H1 (cell line): ENCODE data around the gene SEC16A. TPM values are rescaled to one million over a fixed set of nuclear protein-coding genes. Genes with fewer than 3 reads are reported as not detected.

Experiments used
- CTCF ChIA-PET: fragments of 300-600 bp; sonication (Branson Sonifier 250); formaldehyde crosslinking; loops from one replicate; lab custom pipeline; 2021; ENCODE audit not compliant: partially characterized antibody; lab: Charles Lee
- POLR2A ChIA-PET: fragments of 300-600 bp; sonication (Branson Sonifier 250); formaldehyde crosslinking; loops from one replicate; lab custom pipeline; 2021; ENCODE audit warnings: inconsistent platforms; ENCODE audit not compliant: partially characterized antibody; lab: Charles Lee
- DNase-seq, 2 experiments: peaks; one replicate each; pipeline versions ENCODE4 v3.0.0 to v3.0.0-alpha.2; 2010 to 2022; ENCODE audit warnings: low spot score in 2 of 2, low read depth in 1 of 2, mixed read lengths in 1 of 2
- FAIRE-seq: peaks from 2 replicates; lab custom pipeline; 2011; peaks lifted over from hg19 to GRCh38; lab: Jason Lieb, UNC
- H2AFZ ChIP-seq: 2 replicates; pipeline ENCODE4 v1.8.1; 2012; ENCODE audit warnings: low read length, inconsistent platforms
- H2AK5ac ChIP-seq: 2 replicates; pipeline ENCODE4 v1.6.1; 2013; ENCODE audit warnings: low read depth, low read length
- H2BK120ac ChIP-seq: replicated peaks from 2 replicates; pipeline ENCODE3; 2013; ENCODE audit warnings: low read depth, low read length, inconsistent platforms
- H2BK12ac ChIP-seq: 2 replicates; pipeline ENCODE4 v1.6.1; 2013; ENCODE audit warnings: low read depth, low read length
- H2BK15ac ChIP-seq: 2 replicates; pipeline ENCODE4 v1.6.1; 2013; ENCODE audit warnings: low read length
- H2BK20ac ChIP-seq: 2 replicates; pipeline ENCODE4 v1.6.1; 2013; ENCODE audit warnings: low read length
- H2BK5ac ChIP-seq: 2 replicates; pipeline ENCODE4 v1.6.1; 2013; ENCODE audit warnings: low read depth, low read length
- H3K14ac ChIP-seq: 2 replicates; pipeline ENCODE4 v1.6.1; 2013; ENCODE audit warnings: inconsistent platforms; ENCODE audit not compliant: insufficient read length
- H3K18ac ChIP-seq: 2 replicates; pipeline ENCODE4 v1.6.1; 2013; ENCODE audit warnings: low read length; ENCODE audit errors: extremely low read depth
- H3K23ac ChIP-seq: 2 replicates; pipeline ENCODE4 v1.6.1; 2013; ENCODE audit warnings: inconsistent platforms; ENCODE audit not compliant: insufficient read length
- H3K23me2 ChIP-seq: 2 replicates; pipeline ENCODE4 v1.6.1; 2013; ENCODE audit warnings: low read depth, low read length
- H3K27ac ChIP-seq: 2 replicates; pipeline ENCODE4 v1.6.1; 2011; ENCODE audit warnings: low read depth, low read length, inconsistent platforms
- H3K27me3 ChIP-seq, 4 experiments: replicated peaks in 1 of 4; 1 replicate in 1 of 4; 2 replicates in 3 of 4; pipeline versions ENCODE4 v1.6.1 to v1.8.1; 2011 to 2013; ENCODE audit warnings: low read length in 3 of 4, mild to moderate bottlenecking in 3 of 4, inconsistent platforms in 2 of 4, mixed read lengths in 2 of 4, moderate library complexity in 1 of 4; ENCODE audit not compliant: control insufficient read depth in 3 of 4, insufficient read depth in 3 of 4; ENCODE audit errors: extremely low read depth in 1 of 4
- H3K36me3 ChIP-seq, 4 experiments: 2 replicates each; pipeline versions ENCODE4 v1.6.1 to v1.8.1; 2011 to 2013; ENCODE audit warnings: mild to moderate bottlenecking in 4 of 4, low read length in 3 of 4, moderate library complexity in 2 of 4, control low read depth in 1 of 4, inconsistent platforms in 1 of 4; ENCODE audit not compliant: insufficient read depth in 4 of 4, control insufficient read depth in 2 of 4
- H3K4ac ChIP-seq: replicated peaks from 2 replicates; pipeline ENCODE3; 2013; ENCODE audit warnings: low read length, low read depth, mixed read lengths, inconsistent platforms; ENCODE audit not compliant: insufficient read length
- H3K4me1 ChIP-seq, 4 experiments: replicated peaks in 1 of 4; 1 replicate in 1 of 4; 2 replicates in 3 of 4; pipeline versions ENCODE4 v1.6.1 to v1.8.1; 2011 to 2013; ENCODE audit warnings: low read length in 3 of 4, inconsistent platforms in 2 of 4, mixed read lengths in 1 of 4; ENCODE audit not compliant: insufficient read depth in 4 of 4, control insufficient read depth in 3 of 4
- H3K4me2 ChIP-seq, 2 experiments: 2 replicates each; pipeline versions ENCODE4 v1.6.1 to v1.8.1; 2011 to 2013; ENCODE audit warnings: low read depth in 2 of 2, low read length in 2 of 2, control low read depth in 1 of 2, inconsistent platforms in 1 of 2, mild to moderate bottlenecking in 1 of 2; ENCODE audit not compliant: insufficient read depth in 1 of 2
- H3K4me3 ChIP-seq, 4 experiments: fragments of 200-600, 300-600 bp in 1 of 4; sonication (generic), shearing (Covaris generic), sonication (Bioruptor Twin) in 1 of 4; 2 replicates each; pipeline versions ENCODE4 v1.5.1 to v1.8.1; 2011 to 2016; ENCODE audit warnings: low read length in 4 of 4, low read depth in 3 of 4, control low read depth in 2 of 4, inconsistent platforms in 2 of 4, mild to moderate bottlenecking in 2 of 4, mixed read lengths in 1 of 4, moderate library complexity in 1 of 4; ENCODE audit not compliant: insufficient read depth in 2 of 4; ENCODE audit errors: extremely low read depth in 1 of 4
- H3K56ac ChIP-seq: replicated peaks from 2 replicates; pipeline ENCODE3; 2013; ENCODE audit warnings: low read depth, mild to moderate bottlenecking, mixed read lengths, low read length, inconsistent platforms; ENCODE audit not compliant: insufficient read length
- H3K79me1 ChIP-seq: 2 replicates; pipeline ENCODE4 v1.6.1; 2013; ENCODE audit warnings: low read depth, low read length, control low read depth
- H3K79me2 ChIP-seq, 2 experiments: 2 replicates each; pipeline versions ENCODE4 v1.6.1 to v1.8.1; 2012 to 2013; ENCODE audit warnings: low read length in 2 of 2, mild to moderate bottlenecking in 2 of 2, inconsistent platforms in 1 of 2; ENCODE audit not compliant: insufficient read depth in 2 of 2, control insufficient read depth in 1 of 2
- H3K9ac ChIP-seq, 4 experiments: replicated peaks in 1 of 4; 1 replicate in 1 of 4; 2 replicates in 3 of 4; pipeline versions ENCODE4 v1.6.1 to v1.8.1; 2011 to 2013; ENCODE audit warnings: low read depth in 3 of 4, low read length in 3 of 4, control low read depth in 2 of 4, mild to moderate bottlenecking in 2 of 4, moderate library complexity in 2 of 4, inconsistent platforms in 1 of 4; ENCODE audit errors: extremely low read depth in 1 of 4
- H3K9me3 ChIP-seq, 2 experiments: 2 replicates each; pipeline versions ENCODE4 v1.6.1 to v1.8.1; 2012 to 2013; ENCODE audit warnings: mild to moderate bottlenecking in 2 of 2, moderate library complexity in 2 of 2, control low read depth in 1 of 2, inconsistent platforms in 1 of 2, low read depth in 1 of 2, low read length in 1 of 2, mixed read lengths in 1 of 2; ENCODE audit not compliant: insufficient read depth in 2 of 2
- H4K20me1 ChIP-seq, 2 experiments: replicated peaks in 1 of 2; 2 replicates each; pipeline versions ENCODE3 to v1.8.1; 2011 to 2013; ENCODE audit warnings: inconsistent platforms in 2 of 2, low read length in 2 of 2, mild to moderate bottlenecking in 1 of 2; ENCODE audit not compliant: insufficient read depth in 2 of 2, control insufficient read depth in 1 of 2
- H4K5ac ChIP-seq: 2 replicates; pipeline ENCODE4 v1.6.1; 2013; ENCODE audit warnings: low read length, low read depth, mixed read lengths, inconsistent platforms; ENCODE audit not compliant: insufficient read length
- H4K8ac ChIP-seq: 2 replicates; pipeline ENCODE4 v1.8.0; 2013; ENCODE audit warnings: mild to moderate bottlenecking, moderate library complexity, low read length, inconsistent platforms; ENCODE audit not compliant: insufficient read depth; ENCODE audit errors: extremely low read depth
- H4K91ac ChIP-seq: replicated peaks from 2 replicates; pipeline ENCODE3; 2013; ENCODE audit warnings: low read length, mixed read lengths, inconsistent platforms; ENCODE audit not compliant: insufficient read length
- CBX8 ChIP-seq: fragments of 300-800, 300-1000 bp; sonication (generic); IDR thresholded peaks from 2 replicates; pipeline ENCODE4 v1.7.1; 2016; ENCODE audit warnings: low read depth, low read length, borderline replicate concordance
- CEBPB ChIP-seq: IDR thresholded peaks from 2 replicates; pipeline ENCODE4 v1.6.1; 2012; ENCODE audit warnings: low read depth, low read length
- CTBP2 ChIP-seq: IDR thresholded peaks from 2 replicates; pipeline ENCODE4 v1.7.0; 2011; ENCODE audit warnings: borderline replicate concordance, mild to moderate bottlenecking, moderate library complexity, mixed read lengths, low read length; ENCODE audit not compliant: insufficient read depth, insufficient read length
- FOSL1 ChIP-seq: IDR thresholded peaks from 2 replicates; pipeline ENCODE4 v1.6.1; 2011; ENCODE audit warnings: mild to moderate bottlenecking, low read depth, low read length, moderate library complexity; ENCODE audit not compliant: insufficient read depth
- GABPA ChIP-seq: IDR thresholded peaks from 2 replicates; pipeline ENCODE4 v1.6.1; 2011; ENCODE audit warnings: mild to moderate bottlenecking, low read length, moderate library complexity, borderline replicate concordance; ENCODE audit not compliant: insufficient read depth
- JUND ChIP-seq: IDR thresholded peaks from 2 replicates; pipeline ENCODE4 v1.6.1; 2011; ENCODE audit warnings: mild to moderate bottlenecking, improper control_type of control experiment, low read length
- KDM1A ChIP-seq: fragments of 200-600, 300-600 bp; sonication (generic); IDR thresholded peaks from 2 replicates; pipeline ENCODE4 v1.7.1; 2016; ENCODE audit warnings: mild to moderate bottlenecking, low read length, borderline replicate concordance
- KDM4A ChIP-seq: IDR thresholded peaks from one replicate; pipeline ENCODE4 v1.7.1; 2012; ENCODE audit warnings: low read depth, mild to moderate bottlenecking, moderate library complexity, low read length, inconsistent platforms; ENCODE audit not compliant: severe bottlenecking
- KDM5A ChIP-seq: fragments of 200-600 bp; IDR thresholded peaks from 2 replicates; pipeline ENCODE4 v1.7.1; 2012; ENCODE audit warnings: mild to moderate bottlenecking, low read length, inconsistent platforms, mixed read lengths
- MAFK ChIP-seq: IDR thresholded peaks from 2 replicates; pipeline ENCODE4 v1.6.1; 2012; ENCODE audit warnings: low read depth, mild to moderate bottlenecking, improper control_type of control experiment, low read length
- RXRA ChIP-seq: IDR thresholded peaks from 2 replicates; pipeline ENCODE4 v1.6.1; 2011; ENCODE audit warnings: low read depth, mild to moderate bottlenecking, low read length, moderate library complexity; ENCODE audit not compliant: insufficient read depth
- SRF ChIP-seq: IDR thresholded peaks from 2 replicates; pipeline ENCODE4 v1.6.1; 2011; ENCODE audit warnings: mild to moderate bottlenecking, low read depth, low read length, moderate library complexity
- SUZ12 ChIP-seq: fragments of 200-600 bp; sonication (generic); IDR thresholded peaks from 2 replicates; pipeline ENCODE4 v1.6.1; 2012; ENCODE audit warnings: mild to moderate bottlenecking, inconsistent platforms, low read length, moderate library complexity, mixed read lengths
- TCF12 ChIP-seq: IDR thresholded peaks from 2 replicates; pipeline ENCODE4 v1.6.1; 2011; ENCODE audit warnings: low read depth, mild to moderate bottlenecking, low read length
- TEAD4 ChIP-seq: IDR thresholded peaks from 2 replicates; pipeline ENCODE4 v1.6.1; 2012; ENCODE audit warnings: low read depth, low read length, inconsistent platforms, mixed read lengths
- WGBS, 2 experiments: shearing (Covaris generic) in 1 of 2; methylation state at CpG; one replicate each; pipeline versions ENCODE4 v1.1.6 to v1.1.7; 2013 to 2015; ENCODE audit warnings: low lambda C conversion rate in 2 of 2, mixed read lengths in 2 of 2, inconsistent platforms in 1 of 2, low coverage in 1 of 2, missing lambda C conversion rate in 1 of 2; ENCODE audit not compliant: insufficient replicate concordance in 2 of 2, insufficient coverage in 1 of 2, insufficient read length in 1 of 2; ENCODE audit errors: extremely low coverage in 1 of 2, missing lambda C conversion rate in 1 of 2; 5-methylcytosine and 5-hydroxymethylcytosine counted together
- polyA plus RNA-seq, 7 experiments: library from polyadenylated mRNA; depleted of rRNA in 3 of 7; stranded (reverse) in 5 of 7; unstranded in 2 of 7; fragments of >200 nt in 5 of 7; fragments of 200-250 nt in 2 of 7; gene quantifications; 1 replicate in 5 of 7; 2 replicates in 1 of 7; 4 replicates in 1 of 7; pipeline versions ENCODE4 v1.2.1 to v1.2.3, GENCODE V29; 2011 to 2013; ENCODE audit warnings: missing spikeins in 2 of 7, mixed read lengths in 2 of 7
- total RNA-seq: library from RNA; stranded (reverse); fragmentation: NEBNext Ultra II Directional; extraction: Animal tissue kit (Norgen Biotek cat#: 25700); gene quantifications from 2 replicates; pipeline ENCODE4 v1.2.1, GENCODE V29; 2021

Gene SEC16A
- total and polyA plus RNA-seq, 2 of the 8 experiments (the other 6 are each of a cell fraction or from before 2014, with no cell fraction given) = 21.6 to 49.0 TPM

GRCh38 chr9:136412962-136413361 lies 69.9 kb downstream of the SEC16A start:
- Histone ChIP-seq H2BK12ac (no peak overlapping the region), H2AFZ (no peak overlapping the region), H3K56ac (no peak overlapping the region), H3K4ac (no peak overlapping the region), H2BK15ac (no peak overlapping the region), H3K79me2 (peaks cover 11 to 51% of the 10 kb centered on the region in 2 experiments), H3K4me3 (no peak overlapping the region), H2AK5ac (no peak overlapping the region), H3K18ac (no peak overlapping the region), H2BK20ac (no peak overlapping the region), H3K9ac (no peak overlapping the region), H4K5ac (no peak overlapping the region), H2BK5ac (no peak overlapping the region), H2BK120ac (no peak overlapping the region), H4K91ac (no peak overlapping the region), H3K23me2 (peaks cover 9% of the 10 kb centered on the region), H3K23ac (no peak overlapping the region), H4K20me1 (peaks cover 14 to 17% of the 10 kb centered on the region in 2 experiments), H3K27ac (no peak overlapping the region), H4K8ac (no peak overlapping the region), H3K36me3 (peaks cover 23 to 42% (median 35%) of the 10 kb centered on the region in 4 experiments), H3K27me3 (no peaks in the 10 kb centered on the region), H3K4me2 (no peak overlapping the region), H3K14ac (no peak overlapping the region), H3K4me1 (peaks cover 0 to 3% (median 3%) of the 10 kb centered on the region in 4 experiments; a peak in 4 of 7 replicates), H3K79me1 (peaks cover 20% of the 10 kb centered on the region), H3K9me3 (no peaks in the 10 kb centered on the region)
- 91% methylated on average over 9 of the region's 9 CpGs; no CpG with 5 or more reads in 1 of the 2 experiments for WGBS, 2 experiments
- no peak for FAIRE-seq
- POLR2A ChIA-PET = interaction anchor here (0.6 to 8.0 kb wide), 4 partner anchors 12 to 30 kb away, joined by 3 to 123 read pairs (median 15); partner anchors contain the start of gene SNAPC4
- no peak for DNase-seq
- CTCF ChIA-PET = interaction anchor here (0.7 to 2.1 kb wide), 7 partner anchors 8 to 137 kb away, joined by 3 to 7 read pairs (median 3); no protein-coding TSS in a partner anchor
- TF ChIP-seq SUZ12 = no peak
- no peak for TF ChIP-seq TCF12
- no peak for TF ChIP-seq FOSL1
- TF ChIP-seq JUND = no peak
- no peak for TF ChIP-seq CEBPB
- TF ChIP-seq GABPA = no peak
- no peak for TF ChIP-seq TEAD4
- TF ChIP-seq RXRA = no peak
- no peak for TF ChIP-seq SRF
- TF ChIP-seq KDM4A = no peak
- TF ChIP-seq CBX8 = no peak
- TF ChIP-seq CTBP2 = no peak
- TF ChIP-seq KDM5A = no peak
- no peak for TF ChIP-seq KDM1A
- no peak for TF ChIP-seq MAFK
